AG04450 (cell line): ENCODE results near the gene MMAA. TPM values are rescaled to one million over a fixed set of nuclear protein-coding genes. Genes with fewer than 3 reads are reported as not detected.

ENCODE experiments used
- CTCF ChIA-PET: fragments of 300-600, 350-600 bp; formaldehyde crosslinking; extraction: SDS; loops from one replicate; lab custom pipeline; 2022; ENCODE audit warnings: antibody characterized with exemption, inconsistent platforms; lab: Charles Lee
- POLR2A ChIA-PET: fragments of 350-600 bp; formaldehyde crosslinking; extraction: SDS; loops from one replicate; lab custom pipeline; 2021; ENCODE audit warnings: antibody characterized with exemption, inconsistent platforms; lab: Yijun Ruan, JAX
- DNase-seq: peaks from one replicate; pipeline ENCODE4 v3.0.0-alpha.2; 2011; ENCODE audit warnings: low read depth, low spot score
- H3K27ac ChIP-seq: one replicate; pipeline ENCODE4 v1.5.1; 2012; ENCODE audit warnings: low read depth, low read length, control low read depth
- H3K27me3 ChIP-seq: one replicate; pipeline ENCODE4 v1.6.0; 2012; ENCODE audit warnings: low read length; ENCODE audit not compliant: control insufficient read depth, insufficient read depth
- H3K4me3 ChIP-seq: 2 replicates; pipeline ENCODE4 v1.5.1; 2011; ENCODE audit warnings: mild to moderate bottlenecking, low read depth, low read length, control low read depth
- H3K9me3 ChIP-seq: 2 replicates; pipeline ENCODE4 v1.5.1; 2012; ENCODE audit warnings: low read length; ENCODE audit not compliant: control insufficient read depth, insufficient read depth
- polyA plus RNA-seq: library from polyadenylated mRNA; depleted of rRNA; stranded (reverse); fragments of >200 nt; gene quantifications from 2 replicates; pipeline ENCODE4 v1.2.3, GENCODE V29; 2011
- TF ChIP-seq, protein P1 (sequence below): IDR thresholded peaks from 2 replicates; pipeline ENCODE4 v1.5.1; 2011; ENCODE audit warnings: low read depth, low read length, control low read depth, inconsistent platforms

The MMAA gene
- polyA plus RNA-seq, 1 experiment: 8.8 TPM

DNA sequence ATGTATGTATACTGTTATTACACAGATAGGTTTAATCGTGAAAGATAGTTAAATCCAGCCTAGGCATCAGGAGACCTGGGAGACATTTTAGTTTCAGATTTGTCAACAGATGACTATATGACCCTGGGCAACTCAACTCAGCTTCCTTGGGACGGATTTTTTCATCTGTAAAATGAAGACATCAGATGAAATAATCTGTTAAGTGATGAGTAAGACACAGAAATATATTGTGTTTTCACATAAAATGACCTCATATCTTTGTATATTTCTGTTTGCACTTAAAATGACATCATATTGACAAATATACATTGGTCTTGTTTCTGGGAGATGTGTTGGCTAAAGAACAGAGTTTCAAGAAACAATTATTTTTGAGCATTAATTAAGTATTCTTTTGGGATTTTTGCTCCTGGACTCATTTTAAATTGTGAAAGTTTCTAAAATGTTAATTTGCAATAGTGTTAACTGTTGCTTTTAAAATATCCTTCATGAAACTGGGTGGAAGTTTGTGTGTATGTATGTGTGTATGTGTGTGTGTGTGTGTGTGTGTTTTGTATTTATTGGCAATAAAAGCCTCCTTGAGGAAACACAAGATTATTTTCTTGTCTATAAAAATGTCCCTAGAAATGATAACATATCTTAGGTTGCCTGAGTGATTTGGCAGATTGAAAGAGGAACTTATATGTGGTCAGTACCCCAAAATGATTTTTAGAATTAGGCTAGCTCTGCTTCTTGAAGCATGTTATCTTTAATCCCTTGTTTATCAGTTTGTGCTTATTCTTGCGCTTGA lies 29.1 kb upstream of the MMAA start:
- CTCF ChIA-PET: interaction anchor here (1.0 kb wide), 1 partner anchor 20 kb away, joined by 3 read pairs; no protein-coding TSS in a partner anchor
- H3K9me3 ChIP-seq: no peaks in the 10 kb centered on the region
- H3K4me3 ChIP-seq: no peak overlapping the region
- peaks cover 12% of the 10 kb centered on the region for H3K27me3 ChIP-seq
- TF ChIP-seq, protein P1, sequence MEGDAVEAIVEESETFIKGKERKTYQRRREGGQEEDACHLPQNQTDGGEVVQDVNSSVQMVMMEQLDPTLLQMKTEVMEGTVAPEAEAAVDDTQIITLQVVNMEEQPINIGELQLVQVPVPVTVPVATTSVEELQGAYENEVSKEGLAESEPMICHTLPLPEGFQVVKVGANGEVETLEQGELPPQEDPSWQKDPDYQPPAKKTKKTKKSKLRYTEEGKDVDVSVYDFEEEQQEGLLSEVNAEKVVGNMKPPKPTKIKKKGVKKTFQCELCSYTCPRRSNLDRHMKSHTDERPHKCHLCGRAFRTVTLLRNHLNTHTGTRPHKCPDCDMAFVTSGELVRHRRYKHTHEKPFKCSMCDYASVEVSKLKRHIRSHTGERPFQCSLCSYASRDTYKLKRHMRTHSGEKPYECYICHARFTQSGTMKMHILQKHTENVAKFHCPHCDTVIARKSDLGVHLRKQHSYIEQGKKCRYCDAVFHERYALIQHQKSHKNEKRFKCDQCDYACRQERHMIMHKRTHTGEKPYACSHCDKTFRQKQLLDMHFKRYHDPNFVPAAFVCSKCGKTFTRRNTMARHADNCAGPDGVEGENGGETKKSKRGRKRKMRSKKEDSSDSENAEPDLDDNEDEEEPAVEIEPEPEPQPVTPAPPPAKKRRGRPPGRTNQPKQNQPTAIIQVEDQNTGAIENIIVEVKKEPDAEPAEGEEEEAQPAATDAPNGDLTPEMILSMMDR: no peak
- DNase-seq: no peak
- no peak overlapping the region for H3K27ac ChIP-seq
- POLR2A ChIA-PET: no interaction called here

DNA sequence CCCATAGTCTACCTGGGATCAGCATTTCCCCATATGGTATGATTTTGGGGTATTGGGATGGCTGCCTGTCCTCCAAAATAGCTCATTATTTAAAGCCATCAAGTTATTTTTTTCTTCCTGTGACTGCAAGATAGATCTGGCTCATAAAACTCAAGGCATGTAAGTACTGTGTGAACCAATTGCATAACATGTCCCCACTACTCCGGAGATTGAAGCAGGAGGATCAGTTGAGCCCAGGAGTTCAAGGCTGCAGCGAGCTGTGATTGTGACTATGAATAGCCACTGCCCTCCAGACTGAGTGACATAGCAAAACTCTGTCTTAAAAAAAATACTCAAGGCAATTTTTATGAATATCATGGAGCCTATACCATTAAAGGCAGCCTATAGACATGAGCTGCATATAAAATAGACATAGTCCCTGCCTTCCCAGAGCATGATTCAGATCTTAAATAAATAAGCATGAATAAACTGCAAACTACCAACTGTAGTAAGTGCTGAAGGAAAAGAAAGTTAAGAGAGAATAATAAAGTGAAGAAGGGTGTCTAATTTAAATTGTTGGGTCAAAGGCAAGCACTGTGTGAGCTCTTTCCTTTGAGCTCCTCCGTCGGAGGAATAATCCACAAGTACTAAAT lies 16.9 kb upstream of the MMAA start:
- TF ChIP-seq, protein P1: no peak
- ChIA-PET CTCF (interaction anchor here (0.9 to 2.2 kb wide), 6 partner anchors 8 to 385 kb away, joined by 4 to 13 read pairs (median 8); no protein-coding TSS in a partner anchor), POLR2A (no interaction called here)
- H3K4me3 ChIP-seq: no peak overlapping the region
- H3K27me3 ChIP-seq: no peaks in the 10 kb centered on the region
- no peak for DNase-seq
- H3K27ac ChIP-seq: no peak overlapping the region
- H3K9me3 ChIP-seq: no peaks in the 10 kb centered on the region

DNA sequence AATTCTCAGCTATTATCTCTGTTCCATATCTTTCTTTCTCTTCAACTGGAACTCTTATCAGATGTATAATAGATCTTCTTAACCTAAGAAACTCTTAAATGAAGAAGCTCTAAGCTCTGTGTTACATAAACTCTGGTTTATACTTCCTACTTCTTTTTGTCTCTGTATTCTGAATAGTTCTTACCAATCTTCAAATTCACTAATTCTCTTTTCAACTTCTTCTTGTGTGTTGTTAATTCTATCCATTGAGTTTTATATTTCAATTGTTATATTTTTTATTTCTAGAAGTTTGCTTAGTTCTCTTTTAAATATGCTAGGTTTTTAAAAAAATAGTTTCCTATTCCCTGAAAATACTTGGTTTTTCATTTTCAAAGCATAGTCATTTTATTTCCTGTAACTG lies 13.2 kb upstream of the MMAA start:
- Histone ChIP-seq H3K4me3 (no peak overlapping the region), H3K27me3 (no peaks in the 10 kb centered on the region), H3K27ac (no peak overlapping the region), H3K9me3 (no peaks in the 10 kb centered on the region)
- no peak for DNase-seq
- CTCF ChIA-PET: interaction anchor here (0.8 kb wide), 1 partner anchor 281 kb away, joined by 3 read pairs; no protein-coding TSS in a partner anchor
- POLR2A ChIA-PET: no interaction called here
- TF ChIP-seq, protein P1: no peak

DNA sequence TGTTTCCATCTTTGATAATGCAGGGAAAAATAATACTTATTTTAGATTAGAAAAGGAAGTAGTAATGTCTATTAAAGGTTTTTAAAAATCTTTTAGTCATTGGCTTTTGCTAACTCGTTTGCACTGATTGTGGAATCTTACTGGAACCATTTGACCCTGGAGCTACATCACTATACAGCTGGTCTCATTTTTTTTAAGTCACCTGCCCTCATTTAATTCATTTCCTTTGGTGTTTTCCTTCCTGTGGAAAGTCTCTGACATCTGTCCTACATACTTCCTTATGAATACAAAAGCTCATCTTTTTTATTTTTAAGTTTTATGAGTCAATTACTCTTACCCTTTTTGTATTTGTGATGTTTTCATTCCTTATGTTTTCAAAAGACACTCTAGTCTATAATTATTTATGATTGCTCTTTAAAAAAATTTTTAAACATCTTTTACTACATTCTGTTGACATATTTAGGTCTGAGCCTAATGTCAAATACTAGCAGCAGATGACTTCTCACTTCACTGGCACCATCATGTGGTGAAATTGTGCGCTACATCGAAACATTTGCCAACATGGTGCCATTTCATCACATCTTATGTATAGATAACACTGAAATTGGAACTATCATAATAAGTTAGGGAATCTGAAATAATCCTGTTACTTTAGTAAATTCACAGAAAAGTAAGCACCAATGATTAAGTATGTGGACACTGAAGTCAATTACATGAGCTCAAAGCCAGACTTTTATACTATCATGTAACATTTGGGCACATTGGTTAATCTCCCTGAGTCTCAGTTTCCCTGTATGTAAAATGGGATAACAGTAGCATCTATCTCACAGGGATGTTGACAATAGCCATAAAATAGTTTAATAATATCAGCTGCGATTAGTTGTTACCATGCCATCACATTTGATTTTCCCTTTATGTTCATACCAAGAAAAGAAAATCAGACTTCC lies 9.4 kb upstream of the MMAA start:
- H3K27ac ChIP-seq: no peak overlapping the region
- no peak for DNase-seq
- no peak overlapping the region for H3K4me3 ChIP-seq
- TF ChIP-seq, protein P1: peak; percentile 86
- H3K9me3 ChIP-seq: no peaks in the 10 kb centered on the region
- H3K27me3 ChIP-seq: no peaks in the 10 kb centered on the region
- CTCF ChIA-PET: interaction anchor here (0.5 to 1.7 kb wide), 51 partner anchors 8 to 1436 kb away, joined by 3 to 94 read pairs (median 4); partner anchors contain the start of gene MMAA
- POLR2A ChIA-PET: no interaction called here
